HG02885 (cell line): ENCODE results near the gene KCNC3.

Source experiments
- ATAC-seq: cut with Tn5 transposase; IDR thresholded peaks from one replicate; pipeline ENCODE4 v1.9.1; 2021; ENCODE audit warnings: mild to moderate bottlenecking; ENCODE audit not compliant: unreplicated experiment, poor library complexity

Gene KCNC3

DNA sequence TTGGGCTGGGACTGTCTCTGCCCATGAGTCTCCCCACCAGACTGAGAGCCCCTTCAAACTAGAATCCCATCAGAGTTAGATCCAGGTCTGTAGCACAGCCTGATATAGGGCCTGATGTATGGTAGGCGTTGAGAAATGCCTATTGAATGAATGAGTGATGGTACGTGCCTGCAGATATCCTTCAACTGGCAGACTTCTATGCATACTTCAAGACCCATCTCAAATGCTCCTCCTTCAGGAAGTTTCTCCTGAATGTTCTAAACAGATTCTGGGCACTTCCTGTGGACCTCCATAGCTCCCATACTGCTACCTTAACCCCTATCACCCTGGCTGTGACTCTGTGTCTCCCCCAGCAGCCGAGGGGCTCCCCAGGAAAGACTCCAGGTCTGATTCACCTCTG, 48.2 kb downstream of the KCNC3 start:
- no peak for ATAC-seq

DNA sequence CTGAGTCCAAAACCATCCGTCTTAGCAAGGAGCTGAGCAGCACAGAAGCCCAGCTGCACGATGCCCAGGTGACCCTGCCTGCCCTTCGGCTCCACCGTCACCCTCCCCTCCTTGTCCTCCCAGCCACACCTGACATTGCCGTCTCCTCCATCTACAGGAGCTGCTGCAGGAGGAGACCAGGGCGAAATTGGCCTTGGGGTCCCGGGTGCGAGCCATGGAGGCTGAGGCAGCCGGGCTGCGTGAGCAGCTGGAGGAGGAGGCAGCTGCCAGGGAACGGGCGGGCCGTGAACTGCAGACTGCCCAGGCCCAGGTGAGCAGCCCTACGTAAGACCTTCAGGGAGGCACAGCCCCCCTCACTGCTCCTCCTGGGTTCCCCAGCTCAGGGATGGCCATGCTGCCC, 49.1 kb downstream of the KCNC3 start:
- ATAC-seq, result no peak

DNA sequence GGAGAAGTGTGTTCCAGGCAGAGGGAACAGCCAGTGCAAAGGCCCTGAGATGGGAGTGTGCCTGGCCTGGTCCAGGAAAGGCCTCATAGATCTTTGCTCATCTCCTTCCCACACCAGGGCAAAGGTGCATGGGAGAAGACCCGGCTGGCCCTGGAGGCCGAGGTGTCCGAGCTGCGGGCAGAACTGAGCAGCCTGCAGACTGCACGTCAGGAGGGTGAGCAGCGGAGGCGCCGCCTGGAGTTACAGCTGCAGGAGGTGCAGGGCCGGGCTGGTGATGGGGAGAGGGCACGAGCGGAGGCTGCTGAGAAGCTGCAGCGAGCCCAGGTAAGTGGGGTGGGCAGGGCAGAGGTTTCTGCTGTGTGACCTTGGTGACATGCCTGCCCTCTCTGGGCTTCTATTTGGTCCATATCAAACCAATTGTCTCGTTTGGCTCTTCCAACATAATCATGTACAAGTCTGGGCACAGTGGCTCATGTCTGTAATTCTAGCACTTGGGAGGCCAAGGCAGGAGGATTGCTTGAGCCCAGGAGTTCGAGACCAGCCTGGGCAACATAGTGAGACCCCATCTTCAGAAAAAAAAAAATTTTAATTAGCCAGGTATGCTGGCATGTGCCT, 51.1 kb downstream of the KCNC3 start:
- no peak for ATAC-seq

DNA sequence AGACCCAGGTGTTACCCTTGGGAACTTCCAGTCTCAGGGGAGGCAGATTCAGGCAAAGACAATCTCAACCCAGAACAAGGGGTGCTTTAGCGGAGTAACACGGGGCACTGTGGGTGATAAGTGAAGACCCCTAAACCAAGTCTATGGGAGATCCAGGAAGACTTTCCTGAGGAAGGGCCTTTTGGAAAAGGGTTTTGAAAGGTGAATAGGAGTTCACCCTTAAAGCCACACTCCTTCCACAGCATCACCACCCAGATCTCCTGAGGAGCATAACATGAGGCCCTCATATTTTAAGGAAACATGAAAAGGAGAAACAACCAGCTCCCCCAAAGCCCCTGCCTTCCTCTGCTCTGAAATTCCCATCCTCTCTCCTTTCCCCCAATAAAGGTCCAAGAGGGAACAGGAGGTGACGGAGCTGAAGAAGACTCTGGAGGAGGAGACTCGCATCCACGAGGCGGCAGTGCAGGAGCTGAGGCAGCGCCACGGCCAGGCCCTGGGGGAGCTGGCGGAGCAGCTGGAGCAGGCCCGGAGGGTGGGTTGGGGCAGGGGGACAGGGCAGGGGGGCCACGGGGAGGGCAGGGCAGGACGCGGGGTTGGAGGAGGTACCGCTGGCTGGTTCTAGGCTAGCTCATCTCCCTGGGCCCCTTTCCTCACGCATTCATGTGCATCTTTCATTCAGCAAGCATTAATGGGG, 52.7 kb downstream of the KCNC3 start:
- ATAC-seq, result no peak

DNA sequence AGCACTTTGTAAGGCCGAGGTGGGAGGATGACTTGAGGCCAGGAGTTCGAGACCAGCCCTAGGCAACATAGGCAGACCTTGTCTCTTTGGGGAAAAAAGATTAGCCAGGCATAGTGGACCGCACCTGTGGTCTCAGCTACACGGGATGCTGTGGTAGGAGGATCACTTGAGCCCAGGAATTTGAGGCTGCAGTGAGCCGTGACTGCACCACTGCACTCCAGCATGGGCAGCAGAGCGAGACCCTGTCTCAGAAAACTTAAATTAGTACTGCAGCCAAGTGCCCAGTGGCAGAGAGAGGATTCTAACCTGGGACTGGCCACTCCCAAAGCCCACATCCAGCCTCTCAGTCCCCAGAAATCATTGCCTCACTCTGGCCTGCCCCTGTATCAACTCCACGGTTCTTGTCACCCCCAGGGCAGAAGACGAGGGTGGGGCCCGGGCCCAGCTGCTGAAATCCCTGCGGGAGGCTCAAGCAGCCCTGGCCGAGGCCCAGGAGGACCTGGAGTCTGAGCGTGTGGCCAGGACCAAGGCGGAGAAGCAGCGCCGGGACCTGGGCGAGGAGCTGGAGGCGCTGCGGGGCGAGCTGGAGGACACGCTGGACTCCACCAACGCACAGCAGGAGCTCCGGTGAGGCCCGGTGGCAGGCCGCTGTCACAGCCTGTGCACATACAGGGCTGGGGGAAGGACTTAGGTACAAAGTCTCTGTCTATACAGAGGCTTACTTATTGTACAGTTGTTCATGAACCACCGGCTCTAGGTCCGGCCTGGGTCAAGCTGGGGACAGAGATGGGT, 53.4 kb downstream of the KCNC3 start:
- ATAC-seq, result no peak

- ATAC-seq, result no peak
These were observed 55.4 kb downstream of the KCNC3 start for GRCh38 chr19:50273821-50274220.

DNA sequence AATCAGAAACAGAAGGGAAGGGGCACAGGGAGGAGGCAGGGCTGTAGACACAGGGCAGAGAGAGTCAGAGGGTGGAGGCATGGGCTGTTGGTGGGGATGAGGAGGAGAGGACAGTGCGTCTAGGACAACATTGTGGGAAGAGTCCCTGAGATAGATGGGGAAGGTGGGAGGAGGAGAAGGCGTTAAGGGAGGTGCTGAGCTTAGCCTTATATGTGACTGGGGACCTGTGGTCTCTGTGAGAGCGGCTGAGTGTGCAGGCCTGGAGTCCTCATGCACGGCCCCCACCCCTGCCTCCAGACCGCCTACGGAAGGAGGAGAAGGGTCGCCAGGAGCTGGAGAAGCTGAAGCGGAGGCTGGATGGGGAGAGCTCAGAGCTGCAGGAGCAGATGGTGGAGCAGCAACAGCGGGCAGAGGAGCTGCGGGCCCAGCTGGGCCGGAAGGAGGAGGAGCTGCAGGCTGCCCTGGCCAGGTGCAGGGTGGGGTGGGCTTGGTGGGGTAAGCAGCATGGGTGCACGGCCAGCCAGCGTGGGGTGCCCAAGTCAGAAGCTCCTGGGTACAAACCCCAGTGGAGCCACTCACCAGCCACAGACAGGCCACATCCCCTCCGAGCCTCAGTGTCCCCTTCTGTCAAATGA, 56.8 kb downstream of the KCNC3 start:
- no peak for ATAC-seq

- no peak for ATAC-seq
These were observed 59.5 kb downstream of the KCNC3 start for GRCh38 chr19:50269653-50270052.

GRCh38 chr19:50268501-50268900, 60.7 kb downstream of the KCNC3 start:
- no peak for ATAC-seq

DNA sequence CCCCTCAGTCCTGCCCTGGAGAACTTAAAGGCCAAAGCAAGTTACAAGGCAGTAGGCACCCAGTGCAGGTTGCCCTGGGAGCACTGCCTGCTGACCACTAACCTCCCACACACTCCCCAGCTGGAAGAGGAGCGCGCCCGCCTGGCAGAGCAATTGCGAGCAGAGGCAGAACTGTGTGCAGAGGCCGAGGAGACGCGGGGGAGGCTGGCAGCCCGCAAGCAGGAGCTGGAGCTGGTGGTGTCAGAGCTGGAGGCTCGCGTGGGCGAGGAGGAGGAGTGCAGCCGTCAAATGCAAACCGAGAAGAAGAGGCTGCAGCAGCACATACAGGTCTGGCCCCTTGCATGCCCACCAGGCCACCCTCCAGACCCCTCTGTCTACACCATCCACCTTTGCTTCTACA, 61.1 kb downstream of the KCNC3 start:
- ATAC-seq, result no peak

- ATAC-seq, result no peak
These were observed 62.3 kb downstream of the KCNC3 start for GRCh38 chr19:50266896-50267295.

GRCh38 chr19:50266041-50266440, 63.1 kb downstream of the KCNC3 start:
- no peak for ATAC-seq

DNA sequence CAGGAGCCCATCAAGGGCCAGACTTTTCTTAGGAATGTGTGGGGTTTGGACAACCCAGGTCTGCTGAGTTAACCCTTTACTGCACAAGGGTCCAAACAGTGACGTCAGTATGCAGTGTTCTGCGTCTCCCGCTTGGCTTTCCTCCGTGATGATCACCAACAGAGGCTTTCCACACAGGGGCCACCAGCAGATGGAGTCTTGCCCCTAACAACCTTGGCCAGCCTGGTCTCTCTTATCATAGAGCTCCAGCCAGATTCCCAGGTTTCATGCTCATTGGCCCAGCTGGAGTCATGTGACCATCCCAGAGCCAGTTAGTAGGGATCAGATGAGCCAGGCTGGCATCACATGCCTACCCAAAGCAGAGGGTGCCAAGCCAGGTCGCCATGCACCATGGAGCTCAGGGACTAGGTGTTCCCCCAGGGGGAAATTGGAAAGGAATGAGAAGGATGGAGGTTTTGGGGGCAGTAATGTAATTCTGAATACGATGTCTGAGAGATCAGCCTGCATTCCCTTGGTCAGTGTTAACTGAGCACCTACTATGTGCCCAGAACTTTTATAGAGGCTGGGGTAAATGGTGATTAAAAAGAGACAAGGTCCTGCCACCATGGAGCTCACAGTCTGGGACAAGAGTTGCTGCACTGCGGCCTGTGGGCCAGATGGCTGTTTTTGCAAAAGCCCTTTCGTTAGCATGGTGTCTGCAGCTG, 64.5 kb downstream of the KCNC3 start:
- ATAC-seq, result no peak

DNA sequence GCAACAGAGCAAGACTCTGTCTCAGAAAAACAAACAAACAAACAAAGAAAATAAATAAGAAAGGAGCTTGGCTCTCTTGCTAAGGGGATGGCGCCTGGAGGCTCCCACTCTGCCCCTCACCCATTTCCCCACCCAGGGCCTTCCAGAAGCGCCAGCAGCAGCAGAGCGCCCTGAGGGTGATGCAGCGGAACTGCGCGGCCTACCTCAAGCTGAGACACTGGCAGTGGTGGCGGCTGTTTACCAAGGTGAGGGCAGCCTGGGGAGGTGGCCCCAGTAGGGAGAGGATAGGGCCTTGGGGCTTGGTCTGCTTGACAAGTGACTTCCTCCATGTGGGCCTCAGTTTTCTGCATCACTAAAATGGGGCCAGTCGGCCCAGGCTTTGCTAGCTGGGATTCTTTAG, 66.0 kb downstream of the KCNC3 start:
- ATAC-seq, result no peak
